SKM-1 treated with dmso at 0.1 percent for 144 hours (cell line): ENCODE results near the gene SIGLEC11.
"Not testable (repeated sequence)": the region's sequence is repeated elsewhere in the genome, so short reads cannot be mapped to it uniquely, and the experiment has no call there.

Experiments used
- DNase-seq: peaks from one replicate; lab custom pipeline; 2025; ENCODE audit not compliant: unreplicated experiment; lab: John Stamatoyannopoulos, UW

The SIGLEC11 gene

GRCh38 chr19:49952479-49952836, 8.5 kb downstream of the SIGLEC11 start:
- no peak for DNase-seq

- DNase-seq, result no peak
Observed at GRCh38 chr19:49951806-49952478, 9.0 kb downstream of the SIGLEC11 start.

- DNase-seq, result no peak
Observed at GRCh38 chr19:49950956-49951526, 9.9 kb downstream of the SIGLEC11 start.

- no peak for DNase-seq
Observed at GRCh38 chr19:49950590-49950948, 10.4 kb downstream of the SIGLEC11 start.

GRCh38 chr19:49949742-49950589, 11.0 kb downstream of the SIGLEC11 start:
- no peak for DNase-seq

- DNase-seq, result no peak
Observed at GRCh38 chr19:49946415-49946814, 14.6 kb downstream of the SIGLEC11 start.

GRCh38 chr19:49944567-49944966, 16.4 kb downstream of the SIGLEC11 start:
- not testable (repeated sequence) for DNase-seq

- no peak for DNase-seq
Observed at GRCh38 chr19:49940482-49940791, 20.5 kb downstream of the SIGLEC11 start.

- DNase-seq, result no peak
Observed at GRCh38 chr19:49939721-49940481, 21.1 kb downstream of the SIGLEC11 start.

- DNase-seq, result no peak
Observed at GRCh38 chr19:49938662-49939061, 22.3 kb downstream of the SIGLEC11 start.

- DNase-seq, result no peak
Observed at GRCh38 chr19:49937750-49938381, 23.1 kb downstream of the SIGLEC11 start.

GRCh38 chr19:49936549-49936948, 24.4 kb downstream of the SIGLEC11 start:
- no peak for DNase-seq

- no peak for DNase-seq
Observed at GRCh38 chr19:49933643-49934042, 27.3 kb downstream of the SIGLEC11 start.

GRCh38 chr19:49932731-49933131, 28.2 kb downstream of the SIGLEC11 start:
- DNase-seq, result no peak

- no peak for DNase-seq
Observed at GRCh38 chr19:49932041-49932451, 28.9 kb downstream of the SIGLEC11 start.

- no peak for DNase-seq
Observed at GRCh38 chr19:49931293-49932040, 29.5 kb downstream of the SIGLEC11 start.

GRCh38 chr19:49930483-49931011, 30.4 kb downstream of the SIGLEC11 start:
- no peak for DNase-seq

- peak; percentile 74 for DNase-seq
Observed at GRCh38 chr19:49929611-49930482, 31.1 kb downstream of the SIGLEC11 start.

- DNase-seq, result peak; percentile 63
Observed at GRCh38 chr19:49929121-49929610, 31.8 kb downstream of the SIGLEC11 start, which contains the start of the genes ATF5 and NUP62. Gene ATF5 (plus strand): TSS chr19:49929205. CDS start chr19:49930851, 1,646 bp downstream. Gene NUP62 (minus strand): TSS chr19:49929504. CDS start chr19:49909807, 19,697 bp downstream.
